Skeletal muscle satellite cell (primary cell): Measurements from ENCODE around the gene NFYB. TPM values are rescaled to one million over a fixed set of nuclear protein-coding genes. Genes with fewer than 3 reads are reported as not detected.

ENCODE experiments used
- H3K27me3 ChIP-seq: 2 replicates; pipeline ENCODE4 v1.7.0; 2013; ENCODE audit warnings: low read length; ENCODE audit not compliant: control insufficient read depth, insufficient read depth
- H3K36me3 ChIP-seq: 2 replicates; pipeline ENCODE4 v1.7.0; 2013; ENCODE audit warnings: mild to moderate bottlenecking, control low read depth, low read length; ENCODE audit not compliant: insufficient read depth
- H3K4me1 ChIP-seq: 2 replicates; pipeline ENCODE4 v1.7.0; 2013; ENCODE audit warnings: low read length; ENCODE audit not compliant: control insufficient read depth, insufficient read depth
- H3K4me2 ChIP-seq: 2 replicates; pipeline ENCODE4 v1.7.0; 2013; ENCODE audit warnings: mild to moderate bottlenecking, low read length
- H3K4me3 ChIP-seq: 2 replicates; pipeline ENCODE4 v1.7.0; 2013; ENCODE audit warnings: low read length
- H3K9ac ChIP-seq: 2 replicates; pipeline ENCODE4 v1.7.0; 2013; ENCODE audit warnings: mild to moderate bottlenecking, low read depth, low read length, moderate library complexity
- H3K9me3 ChIP-seq: replicated peaks from 2 replicates; pipeline ENCODE4 v1.7.0; 2013; ENCODE audit warnings: mild to moderate bottlenecking, control low read depth, low read length
- small RNA-seq: library from RNA; depleted of rRNA; stranded (forward); fragments of <200 nt; gene quantifications from one replicate; pipeline ENCODE3, GENCODE V24; 2012

Gene NFYB

DNA sequence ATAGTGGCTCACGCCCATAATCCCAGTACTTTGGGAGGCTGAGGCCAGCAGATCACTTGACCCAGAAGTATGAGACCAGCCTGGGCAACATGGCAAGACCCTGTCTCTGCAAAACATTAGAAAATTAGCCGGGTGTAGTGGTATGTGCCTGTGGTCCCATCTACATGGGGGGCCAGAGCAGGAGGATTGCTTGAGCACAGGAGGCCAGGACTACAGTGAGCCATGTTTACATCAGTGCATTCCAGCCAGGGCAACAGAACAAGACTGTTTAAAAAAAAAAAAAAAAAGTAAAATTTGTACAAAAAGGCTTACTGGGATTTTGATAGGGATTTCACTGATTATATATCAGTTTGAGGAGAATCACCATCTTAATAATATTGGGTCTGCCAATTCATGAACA is 65.9 kb downstream of the NFYB start:
- no peak overlapping the region for H3K4me3 ChIP-seq
- no peak overlapping the region for H3K4me2 ChIP-seq
- peaks cover 40% of the 10 kb centered on the region for H3K36me3 ChIP-seq
- no peaks in the 10 kb centered on the region for H3K9me3 ChIP-seq
- H3K27me3 ChIP-seq: no peaks in the 10 kb centered on the region
- no peaks in the 10 kb centered on the region for H3K4me1 ChIP-seq
- no peak overlapping the region for H3K9ac ChIP-seq

Small RNA genes lying within 50 kb of the gene (small RNA-seq; reads per million reads assigned to genes)
- not detected for gene RNA5SP370
